Urothelium cell line (cell line): ENCODE results near the gene CCT2.

Source experiments
- DNase-seq: peaks from one replicate; pipeline ENCODE4 v3.0.0; 2011; ENCODE audit warnings: low spot score, mixed read lengths
- FAIRE-seq: peaks from 2 replicates; lab custom pipeline; 2011; peaks lifted over from hg19 to GRCh38; lab: Jason Lieb, UNC

The CCT2 gene

DNA sequence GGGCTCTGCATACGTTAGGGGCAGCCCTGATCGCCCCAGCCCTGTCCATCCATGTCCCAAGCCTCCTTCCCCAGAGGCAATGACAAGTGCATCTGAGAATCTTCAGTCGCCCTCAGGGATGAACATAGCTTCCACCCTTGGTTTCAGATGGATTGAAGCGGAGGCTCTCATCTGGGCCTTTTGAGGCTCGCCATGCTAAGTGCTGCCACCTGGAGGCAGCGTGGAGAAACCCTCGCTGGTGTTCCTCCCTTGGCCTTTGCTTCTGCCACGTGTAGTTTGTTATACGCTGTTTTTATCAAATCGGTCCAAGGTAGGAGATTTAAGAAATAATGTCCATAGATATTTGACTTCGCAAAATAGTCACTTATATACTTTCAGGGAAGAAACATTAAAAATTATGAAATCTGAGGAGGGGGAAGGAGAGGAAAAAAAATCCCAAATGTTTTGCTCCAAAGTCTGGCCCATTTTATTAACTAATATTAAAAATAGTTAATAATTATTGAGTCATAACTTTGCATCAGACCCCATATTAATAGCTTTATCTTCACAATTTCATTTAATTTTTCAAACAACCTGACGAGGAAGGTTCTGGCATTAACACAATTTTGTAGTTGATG, 54.2 kb downstream of the CCT2 start:
- DNase-seq (peak; percentile 66), FAIRE-seq (no peak)

DNA sequence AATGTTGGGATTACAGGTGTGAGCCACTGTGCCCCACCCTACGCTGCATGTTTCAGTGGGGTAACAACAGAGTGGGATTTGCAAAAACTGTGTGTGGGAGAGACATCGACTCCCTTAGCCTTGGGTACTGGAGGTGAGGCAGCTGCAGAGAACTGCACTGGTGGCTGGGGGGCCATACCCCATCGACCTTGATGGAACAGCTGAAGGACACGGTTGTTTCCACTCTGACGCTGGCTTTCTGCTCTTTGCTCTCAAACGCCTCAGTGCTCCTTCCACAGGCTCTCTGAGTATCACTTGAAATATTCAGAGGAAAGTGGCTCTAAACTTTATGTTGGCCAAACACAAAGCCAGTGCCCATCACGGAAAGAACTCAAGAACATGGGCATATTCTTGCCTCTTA, 56.3 kb downstream of the CCT2 start:
- no peak for FAIRE-seq
- DNase-seq, result no peak

DNA sequence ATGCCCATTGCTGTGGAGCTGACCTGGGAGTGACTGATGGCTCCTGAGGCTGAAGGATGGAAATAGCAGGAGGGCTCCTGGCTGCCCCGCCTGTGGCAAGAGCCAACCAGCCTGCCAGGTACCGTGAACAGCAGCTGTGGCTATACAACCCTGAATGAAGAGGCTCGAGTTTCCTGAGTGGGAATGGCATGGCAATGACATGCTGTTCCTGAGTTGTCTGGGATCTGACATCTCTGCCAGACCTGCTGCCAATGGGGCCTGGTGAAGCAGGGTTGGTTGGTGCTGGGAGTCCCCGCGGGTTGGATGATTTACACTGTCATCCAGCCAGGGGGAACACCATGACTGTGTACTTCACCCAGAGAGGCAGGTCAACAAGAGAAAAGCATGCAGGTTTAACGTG, 57.3 kb downstream of the CCT2 start:
- FAIRE-seq, result no peak
- DNase-seq, result no peak

DNA sequence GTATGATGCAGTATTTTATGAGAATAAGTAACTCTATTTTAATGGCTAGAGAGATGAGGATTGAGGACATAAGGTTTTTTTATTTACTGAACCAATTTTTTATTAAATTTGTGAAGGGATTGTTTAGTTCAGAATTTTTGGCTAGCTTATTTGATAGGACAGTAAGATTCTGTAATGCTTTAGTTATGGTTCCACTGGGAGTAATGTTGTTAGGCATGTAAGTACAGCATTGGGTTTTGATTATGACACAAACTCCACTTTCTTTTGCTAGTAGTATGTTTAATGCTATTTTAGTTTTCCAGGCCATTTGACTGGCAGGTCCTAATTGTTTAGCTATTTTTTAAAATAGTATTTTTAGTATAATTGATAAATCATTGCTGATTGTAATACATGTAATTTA, 59.3 kb downstream of the CCT2 start:
- DNase-seq (no peak), FAIRE-seq (no peak)

DNA sequence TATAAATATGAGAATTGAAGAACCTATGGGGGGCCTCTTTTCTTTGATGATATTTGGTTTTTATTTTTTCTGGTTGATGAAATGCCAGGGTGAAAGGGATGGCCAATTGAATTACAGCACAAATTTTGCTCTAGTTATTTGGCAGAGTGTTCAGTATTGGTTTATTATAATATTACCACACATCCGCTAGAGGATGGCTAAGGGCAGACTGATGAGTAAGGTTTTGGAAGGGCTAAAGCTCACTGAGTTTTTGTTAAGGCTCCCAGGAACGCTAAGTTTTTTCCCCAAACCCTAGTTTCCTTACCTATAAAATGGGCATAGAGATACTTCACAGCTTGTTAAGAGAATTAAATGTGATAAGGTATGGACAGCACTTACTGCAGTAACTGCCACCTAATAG, 59.8 kb downstream of the CCT2 start:
- FAIRE-seq, result no peak
- DNase-seq, result no peak

DNA sequence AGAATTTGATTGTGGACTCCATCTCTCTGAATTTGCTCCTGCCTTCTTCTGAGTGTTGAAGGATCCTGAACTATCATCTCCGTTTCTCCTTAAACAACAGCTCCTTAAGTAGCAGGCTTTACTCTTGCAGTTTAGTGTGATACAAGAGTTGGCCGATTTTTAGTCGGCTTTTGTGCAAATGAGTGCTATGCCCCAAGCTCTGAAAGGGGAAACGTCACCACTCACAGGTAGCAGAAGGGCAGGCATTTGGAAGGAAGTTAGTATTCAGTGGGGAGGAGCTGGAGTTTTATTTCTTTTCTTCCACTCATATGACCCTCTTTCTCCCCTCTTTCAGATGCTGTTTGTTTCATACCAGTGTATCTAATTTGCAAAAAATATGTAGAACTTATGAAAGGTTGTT, 61.9 kb downstream of the CCT2 start:
- FAIRE-seq (no peak), DNase-seq (no peak)

DNA sequence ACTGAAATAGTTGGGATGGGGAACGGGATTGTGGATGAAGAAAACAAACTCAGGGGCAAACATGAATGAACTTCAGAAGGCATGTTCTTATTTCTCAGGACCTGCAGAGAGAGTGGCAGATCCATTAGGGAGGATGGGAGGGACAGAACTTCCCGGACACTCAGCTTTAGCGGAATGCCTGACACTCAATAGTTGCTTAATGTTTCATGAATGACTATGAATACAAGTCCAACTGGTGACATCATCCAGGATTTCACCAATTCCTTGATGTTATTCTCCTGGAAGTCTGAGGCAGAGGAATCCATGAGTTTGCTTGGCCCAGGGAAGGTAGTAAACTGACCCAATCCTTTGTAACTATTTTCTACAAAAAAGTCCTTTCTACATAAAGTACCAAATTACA, 63.2 kb downstream of the CCT2 start:
- FAIRE-seq (no peak), DNase-seq (peak; percentile 37)

DNA sequence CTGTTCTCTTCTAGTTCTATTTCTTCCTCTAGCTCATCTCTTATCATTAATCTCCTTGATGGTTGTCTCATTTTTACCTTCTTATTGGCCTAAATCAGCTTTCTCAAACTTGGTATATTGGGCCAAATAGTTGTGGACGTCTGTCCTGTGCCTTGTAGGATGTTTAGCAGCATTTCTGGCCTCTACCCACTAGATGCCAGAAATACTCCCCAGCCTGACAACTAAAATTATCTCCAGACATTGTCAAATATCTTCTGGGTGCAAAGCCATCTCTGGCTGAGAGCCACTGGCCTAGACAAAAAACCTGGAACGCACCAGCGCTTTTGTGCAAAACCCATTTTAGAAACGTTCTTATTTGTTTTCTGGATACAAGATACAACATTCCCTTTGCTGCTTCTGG, 64.3 kb downstream of the CCT2 start:
- DNase-seq (no peak), FAIRE-seq (no peak)
